Loucy (cell line): ENCODE results near the gene AAK1.
"Not testable (repeated sequence)": the region's sequence is repeated elsewhere in the genome, so short reads cannot be mapped to it uniquely, and the experiment has no call there.

Experiments used
- H2AFZ ChIP-seq: fragments of 200-600 bp; sonication (generic); 2 replicates; pipeline ENCODE4 v1.6.0; 2016; ENCODE audit warnings: antibody characterized with exemption, mild to moderate bottlenecking, low read length, moderate library complexity
- H3F3A ChIP-seq: fragments of 200-600 bp; 2 replicates; pipeline ENCODE4 v1.6.0; 2016; ENCODE audit warnings: antibody characterized with exemption, low read depth, mild to moderate bottlenecking
- H3K27me3 ChIP-seq: fragments of 200-600 bp; sonication (generic); 2 replicates; pipeline ENCODE4 v1.6.1; 2014; ENCODE audit warnings: low read length, mild to moderate bottlenecking; ENCODE audit not compliant: insufficient read depth, poor library complexity, severe bottlenecking
- H3K36me3 ChIP-seq: fragments of 200-600 bp; sonication (generic); 2 replicates; pipeline ENCODE4 v1.6.1; 2016; ENCODE audit warnings: low read length; ENCODE audit not compliant: insufficient read depth
- H3K4me1 ChIP-seq: fragments of 200-600 bp; sonication (generic); 2 replicates; pipeline ENCODE4 v1.5.1; 2014; ENCODE audit warnings: low read length, mild to moderate bottlenecking; ENCODE audit not compliant: insufficient read depth, poor library complexity, severe bottlenecking
- H3K4me2 ChIP-seq: fragments of 200-600 bp; sonication (generic); 2 replicates; pipeline ENCODE4 v1.6.0; 2014; ENCODE audit warnings: antibody characterized with exemption, low read length, low read depth, mild to moderate bottlenecking; ENCODE audit not compliant: poor library complexity, severe bottlenecking
- H3K4me3 ChIP-seq: fragments of 200-600 bp; sonication (generic); 2 replicates; pipeline ENCODE4 v1.5.1; 2014; ENCODE audit warnings: low read length, mild to moderate bottlenecking, mixed read lengths; ENCODE audit not compliant: poor library complexity, severe bottlenecking
- H3K79me2 ChIP-seq: fragments of 200-600 bp; sonication (generic); 2 replicates; pipeline ENCODE4 v1.6.1; 2014; ENCODE audit warnings: low read length; ENCODE audit not compliant: insufficient read depth
- H3K9ac ChIP-seq: fragments of 200-600 bp; sonication (generic); 2 replicates; pipeline ENCODE4 v1.6.0; 2014; ENCODE audit warnings: mild to moderate bottlenecking, low read depth, low read length, moderate library complexity; ENCODE audit not compliant: poor library complexity, severe bottlenecking
- H3K9me2 ChIP-seq: fragments of 200-600 bp; sonication (generic); replicated peaks from 2 replicates; pipeline ENCODE4 v1.6.1; 2016; ENCODE audit warnings: low read depth, low read length, mixed read lengths
- H3K9me3 ChIP-seq: fragments of 200-600 bp; sonication (generic); 2 replicates; pipeline ENCODE4 v1.6.1; 2014; ENCODE audit warnings: mild to moderate bottlenecking, antibody characterized with exemption, low read length, low read depth; ENCODE audit not compliant: insufficient read depth
- H4K20me1 ChIP-seq: fragments of 200-600 bp; sonication (generic); 2 replicates; pipeline ENCODE4 v1.6.0; 2014; ENCODE audit warnings: antibody characterized with exemption, low read length, mild to moderate bottlenecking; ENCODE audit not compliant: insufficient read depth, poor library complexity, severe bottlenecking
- EZH2phosphoT487 ChIP-seq: fragments of 200-600 bp; IDR thresholded peaks from 2 replicates; pipeline ENCODE4 v1.6.1; 2018; ENCODE audit warnings: antibody characterized with exemption, mild to moderate bottlenecking, moderate library complexity, borderline replicate concordance
- TF ChIP-seq, protein P1 (sequence below): fragments of 200-600 bp; sonication (generic); conservative IDR thresholded peaks from 2 replicates; pipeline ENCODE4 v1.5.1; 2014; ENCODE audit warnings: mild to moderate bottlenecking, antibody characterized with exemption, low read length

Gene AAK1

GRCh38 chr2:69667805-69668382 is 24.4 kb upstream of the AAK1 start:
- 0 out of 2 replicates have a peak, but pooled peaks cover 9% of the 10 kb centered on the region for H3K9me3 ChIP-seq
- peak overlapping the region; percentile 28 for H2AFZ ChIP-seq
- no peaks in the 10 kb centered on the region for H4K20me1 ChIP-seq
- no peaks in the 10 kb centered on the region for H3F3A ChIP-seq
- no peaks in the 10 kb centered on the region for H3K9me2 ChIP-seq
- H3K36me3 ChIP-seq = no peaks in the 10 kb centered on the region
- H3K4me2 ChIP-seq = peak overlapping the region; percentile 5
- H3K4me3 ChIP-seq = no peak overlapping the region
- H3K4me1 ChIP-seq = peaks cover 22% of the 10 kb centered on the region
- no peaks in the 10 kb centered on the region for H3K27me3 ChIP-seq
- no peak overlapping the region for H3K9ac ChIP-seq
- TF ChIP-seq, protein P1, sequence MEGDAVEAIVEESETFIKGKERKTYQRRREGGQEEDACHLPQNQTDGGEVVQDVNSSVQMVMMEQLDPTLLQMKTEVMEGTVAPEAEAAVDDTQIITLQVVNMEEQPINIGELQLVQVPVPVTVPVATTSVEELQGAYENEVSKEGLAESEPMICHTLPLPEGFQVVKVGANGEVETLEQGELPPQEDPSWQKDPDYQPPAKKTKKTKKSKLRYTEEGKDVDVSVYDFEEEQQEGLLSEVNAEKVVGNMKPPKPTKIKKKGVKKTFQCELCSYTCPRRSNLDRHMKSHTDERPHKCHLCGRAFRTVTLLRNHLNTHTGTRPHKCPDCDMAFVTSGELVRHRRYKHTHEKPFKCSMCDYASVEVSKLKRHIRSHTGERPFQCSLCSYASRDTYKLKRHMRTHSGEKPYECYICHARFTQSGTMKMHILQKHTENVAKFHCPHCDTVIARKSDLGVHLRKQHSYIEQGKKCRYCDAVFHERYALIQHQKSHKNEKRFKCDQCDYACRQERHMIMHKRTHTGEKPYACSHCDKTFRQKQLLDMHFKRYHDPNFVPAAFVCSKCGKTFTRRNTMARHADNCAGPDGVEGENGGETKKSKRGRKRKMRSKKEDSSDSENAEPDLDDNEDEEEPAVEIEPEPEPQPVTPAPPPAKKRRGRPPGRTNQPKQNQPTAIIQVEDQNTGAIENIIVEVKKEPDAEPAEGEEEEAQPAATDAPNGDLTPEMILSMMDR = no peak
- TF ChIP-seq EZH2phosphoT487 = no peak
- no peaks in the 10 kb centered on the region for H3K79me2 ChIP-seq

GRCh38 chr2:69665152-69665551 is 21.6 kb upstream of the AAK1 start:
- Histone ChIP-seq H3K9me2 (no peaks in the 10 kb centered on the region), H3K36me3 (no peaks in the 10 kb centered on the region), H3K4me1 (peaks cover 26% of the 10 kb centered on the region), H3K4me2 (no peak overlapping the region), H3K9ac (no peak overlapping the region), H3K79me2 (no peaks in the 10 kb centered on the region), H2AFZ (no peak overlapping the region), H3K27me3 (no peaks in the 10 kb centered on the region), H4K20me1 (no peaks in the 10 kb centered on the region), H3F3A (no peaks in the 10 kb centered on the region), H3K9me3 (0 out of 2 replicates have a peak, but pooled peaks cover 6% of the 10 kb centered on the region), H3K4me3 (no peak overlapping the region)
- TF ChIP-seq, protein P1 = no peak
- no peak for TF ChIP-seq EZH2phosphoT487

GRCh38 chr2:69663860-69664259 is 20.3 kb upstream of the AAK1 start:
- 0 out of 2 replicates have a peak, but pooled peaks cover 6% of the 10 kb centered on the region for H3K9me3 ChIP-seq
- H3K27me3 ChIP-seq = no peaks in the 10 kb centered on the region
- no peak overlapping the region for H3K4me2 ChIP-seq
- no peak overlapping the region for H3K4me3 ChIP-seq
- no peaks in the 10 kb centered on the region for H3K9me2 ChIP-seq
- H4K20me1 ChIP-seq = no peaks in the 10 kb centered on the region
- no peak for TF ChIP-seq EZH2phosphoT487
- TF ChIP-seq, protein P1 = no peak
- H3F3A ChIP-seq = no peaks in the 10 kb centered on the region
- H3K4me1 ChIP-seq = peaks cover 35% of the 10 kb centered on the region
- H3K79me2 ChIP-seq = no peaks in the 10 kb centered on the region
- no peak overlapping the region for H3K9ac ChIP-seq
- H2AFZ ChIP-seq = no peak overlapping the region
- H3K36me3 ChIP-seq = no peaks in the 10 kb centered on the region

DNA sequence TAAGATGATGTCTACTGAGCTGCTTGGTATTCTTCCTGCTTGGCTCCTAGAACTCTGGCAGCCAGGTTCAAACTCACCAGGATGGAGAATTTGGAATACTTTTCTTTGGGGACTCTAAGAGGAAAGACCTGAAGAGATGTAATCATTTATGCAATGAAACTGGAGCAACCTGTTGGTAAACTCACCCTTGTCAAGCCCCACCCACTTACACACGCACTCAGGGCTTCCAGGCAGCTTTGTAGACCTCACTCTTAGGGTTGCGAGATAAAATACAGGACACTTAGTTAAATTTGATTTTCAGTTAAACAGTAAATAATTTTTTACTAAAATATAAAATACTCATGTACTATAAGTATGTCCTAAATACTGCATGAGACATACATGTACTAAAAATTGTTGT is 19.0 kb upstream of the AAK1 start:
- H3K9ac ChIP-seq, H2AFZ ChIP-seq, H3K9me2 ChIP-seq, H4K20me1 ChIP-seq, H3K79me2 ChIP-seq, H3K4me2 ChIP-seq, H3F3A ChIP-seq, H3K9me3 ChIP-seq, H3K27me3 ChIP-seq, H3K4me3 ChIP-seq, H3K36me3 ChIP-seq: not testable (repeated sequence)
- peaks cover 28% of the 10 kb centered on the region for H3K4me1 ChIP-seq
